Adrenal gland (tissue), 12 donors: Measurements from ENCODE around the gene ZC3H12D. TPM values are rescaled to one million over a fixed set of nuclear protein-coding genes. Genes with fewer than 3 reads are reported as not detected.

ENCODE experiments used
- DNase-seq, 7 donors: peaks; one replicate each; pipeline ENCODE4 v3.0.0-alpha.2; 2019 to 2020
- H3K27ac ChIP-seq, 5 donors: fragments of 200-600 bp; sonication (generic) in 4 of 5; 1 replicate in 3 of 5; 2 replicates in 2 of 5; pipeline versions ENCODE4 v1.5.1 to v1.8.0; 2016 to 2020; ENCODE audit warnings: mild to moderate bottlenecking in 1 of 5
- H3K27me3 ChIP-seq: fragments of 200-600 bp; 2 replicates; pipeline ENCODE4 v1.8.0; 2021
- H3K36me3 ChIP-seq, 2 donors: fragments of 200-600 bp; replicated peaks in 1 of 2; 1 replicate in 1 of 2; 2 replicates in 1 of 2; pipeline versions ENCODE4 v1.5.1 to v1.8.0; 2018 to 2022
- H3K4me1 ChIP-seq, 2 donors: fragments of 200-600 bp; replicated peaks in 1 of 2; 1 replicate in 1 of 2; 2 replicates in 1 of 2; pipeline versions ENCODE4 v1.5.1 to v1.8.0; 2018 to 2021
- H3K4me3 ChIP-seq, 4 donors: fragments of 200-600 bp; sonication (generic) in 3 of 4; one replicate each; pipeline ENCODE4 v1.5.1; 2016 to 2018
- H3K9me3 ChIP-seq, 3 donors: fragments of 200-600 bp; sonication (generic) in 1 of 3; replicated peaks in 1 of 3; 1 replicate in 2 of 3; 2 replicates in 1 of 3; pipeline versions ENCODE4 v1.5.1 to v1.8.0; 2016 to 2021
- POLR2A ChIP-seq, 2 donors: fragments of 450-650 bp; IDR thresholded peaks; one replicate each; pipeline ENCODE4 v1.6.1; 2017; ENCODE audit warnings: antibody characterized with exemption in 2 of 2, mild to moderate bottlenecking in 2 of 2, moderate library complexity in 1 of 2
- WGBS, 4 donors: extraction: QIAGEN DNeasy Blood & Tissue Kit in 2 of 4; methylation state at CpG; one replicate each; pipeline versions ENCODE4 v1.1.5 to v1.1.7; 2013 to 2017; 5-methylcytosine and 5-hydroxymethylcytosine counted together
- intact Hi-C, 2 donors: fragments of 100-400 bp; cut with DNase I; formaldehyde crosslinking; loops; one replicate each; pipeline versions ENCODE4 v1.14.1 to v1.15.0; 2022 to 2023
- polyA plus RNA-seq, 3 donors: library from polyadenylated mRNA; stranded (reverse); fragments of 200-250 nt in 2 of 3; fragments of 350-450 nt in 1 of 3; fragmentation: Illumina TruSeq in 1 of 3; extraction: RNeasy Lipid Tissue Mini Kit (QIAGEN cat#74804) in 1 of 3; gene quantifications; one replicate each; pipeline ENCODE4 v1.2.3, GENCODE V29; 2013 to 2014
- total RNA-seq, 9 donors: library from RNA; depleted of rRNA in 4 of 9; stranded (reverse); fragments of >200 nt in 4 of 9; fragments of 120-200 nt in 1 of 9; fragmentation: NEBNext Ultra II Directional in 1 of 9; extraction: Animal tissue kit (Norgen Biotek cat#: 25700) in 1 of 9; gene quantifications; one replicate each; pipeline versions ENCODE4 v1.1.0 to v1.2.4, GENCODE V29; 2013 to 2023
- TF ChIP-seq, protein P1 (sequence below), 6 experiments: fragments of 450-650 bp in 4 of 6; fragments of 200-600 bp in 2 of 6; sonication (generic) in 1 of 6; IDR thresholded peaks; 1 replicate in 5 of 6; 2 replicates in 1 of 6; pipeline versions ENCODE4 v1.5.1 to v1.8.0; 2016 to 2021; ENCODE audit warnings: antibody characterized with exemption in 6 of 6, mild to moderate bottlenecking in 2 of 6, moderate library complexity in 1 of 6
- donor health status: healthy with polysubstance abuse.
- donor health status: Bipolar disorder and iron deficiency.
- donor health status: DM: yes; HTN: yes; CAD: no.
- donor health status: DM: no; HTN: no; CAD: no.
- donor health status: DM: no; HTN: no; CAD: no.
- donor health status: DM: yes; HTN: yes; CAD: no.

Gene ZC3H12D
- total and polyA plus RNA-seq, 12 donors, result 0.44 to 12.0 (median 1.8) TPM

- Histone ChIP-seq H3K4me3 (no peak overlapping the region), H3K4me1 (no peaks in the 10 kb centered on the region), H3K36me3 (no peaks in the 10 kb centered on the region), H3K27ac (no peak overlapping the region), H3K27me3 (no peaks in the 10 kb centered on the region), H3K9me3 (no peaks in the 10 kb centered on the region)
- WGBS, 4 donors, result 77 to 87% (median 81%) methylated on average over 19 to 21 of the region's 21 CpGs
- intact Hi-C loops, result no loop called here
- TF ChIP-seq, protein P1, sequence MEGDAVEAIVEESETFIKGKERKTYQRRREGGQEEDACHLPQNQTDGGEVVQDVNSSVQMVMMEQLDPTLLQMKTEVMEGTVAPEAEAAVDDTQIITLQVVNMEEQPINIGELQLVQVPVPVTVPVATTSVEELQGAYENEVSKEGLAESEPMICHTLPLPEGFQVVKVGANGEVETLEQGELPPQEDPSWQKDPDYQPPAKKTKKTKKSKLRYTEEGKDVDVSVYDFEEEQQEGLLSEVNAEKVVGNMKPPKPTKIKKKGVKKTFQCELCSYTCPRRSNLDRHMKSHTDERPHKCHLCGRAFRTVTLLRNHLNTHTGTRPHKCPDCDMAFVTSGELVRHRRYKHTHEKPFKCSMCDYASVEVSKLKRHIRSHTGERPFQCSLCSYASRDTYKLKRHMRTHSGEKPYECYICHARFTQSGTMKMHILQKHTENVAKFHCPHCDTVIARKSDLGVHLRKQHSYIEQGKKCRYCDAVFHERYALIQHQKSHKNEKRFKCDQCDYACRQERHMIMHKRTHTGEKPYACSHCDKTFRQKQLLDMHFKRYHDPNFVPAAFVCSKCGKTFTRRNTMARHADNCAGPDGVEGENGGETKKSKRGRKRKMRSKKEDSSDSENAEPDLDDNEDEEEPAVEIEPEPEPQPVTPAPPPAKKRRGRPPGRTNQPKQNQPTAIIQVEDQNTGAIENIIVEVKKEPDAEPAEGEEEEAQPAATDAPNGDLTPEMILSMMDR (IDR thresholded peaks at IDR 0.05), result no peak
- DNase-seq, result no peak
Measured at GRCh38 chr6:149473080-149474052, 11.4 kb downstream of the ZC3H12D start.

- Histone ChIP-seq H3K9me3 (no peaks in the 10 kb centered on the region), H3K36me3 (no peaks in the 10 kb centered on the region), H3K27me3 (no peaks in the 10 kb centered on the region), H3K4me1 (no peaks in the 10 kb centered on the region), H3K27ac (no peak overlapping the region), H3K4me3 (no peak overlapping the region)
- DNase-seq, result no peak
- TF ChIP-seq POLR2A (IDR thresholded peaks at IDR 0.05), result no peak
- TF ChIP-seq, protein P1 (IDR thresholded peaks at IDR 0.05), result no peak
- WGBS, 4 donors, result 95 to 99% (median 97%) methylated on average over 5 of the region's 5 CpGs
- intact Hi-C loops, result no loop called here
Measured at GRCh38 chr6:149472241-149472640, 12.6 kb downstream of the ZC3H12D start.

DNA sequence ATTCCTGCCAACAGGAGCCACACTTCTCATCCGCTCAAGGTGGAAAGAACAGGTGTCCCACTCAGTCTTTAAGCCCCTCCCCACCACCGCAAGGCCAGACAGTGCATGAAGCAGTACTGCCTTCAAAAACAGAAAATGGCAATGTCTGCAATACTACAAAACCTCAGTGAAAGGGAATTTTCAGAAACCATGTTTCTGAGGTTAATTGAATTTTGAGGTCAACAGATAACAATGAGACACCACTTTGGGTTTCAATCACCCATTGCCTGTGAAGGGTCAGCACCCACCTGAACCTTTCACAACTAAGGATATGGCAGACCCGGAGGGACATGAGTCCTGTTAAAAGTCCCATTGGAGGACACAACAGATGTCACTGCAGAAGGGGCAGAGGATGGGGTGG is 13.0 kb downstream of the ZC3H12D start:
- 59 to 90% (median 76%) methylated on average over 3 of the region's 3 CpGs for WGBS, 4 donors
- H3K9me3 ChIP-seq, result no peaks in the 10 kb centered on the region
- no peak for TF ChIP-seq POLR2A (IDR thresholded peaks at IDR 0.05)
- TF ChIP-seq, protein P1 (IDR thresholded peaks at IDR 0.05), result no peak
- H3K27me3 ChIP-seq, result no peaks in the 10 kb centered on the region
- no peak overlapping the region for H3K4me3 ChIP-seq
- intact Hi-C loops, result no loop called here
- H3K4me1 ChIP-seq, result no peaks in the 10 kb centered on the region
- H3K27ac ChIP-seq, result no peak overlapping the region
- no peaks in the 10 kb centered on the region for H3K36me3 ChIP-seq
- DNase-seq, result no peak

GRCh38 chr6:149470948-149471347 is 13.9 kb downstream of the ZC3H12D start:
- TF ChIP-seq, protein P1 (IDR thresholded peaks at IDR 0.05), result no peak
- no peak for TF ChIP-seq POLR2A (IDR thresholded peaks at IDR 0.05)
- H3K36me3 ChIP-seq, result no peaks in the 10 kb centered on the region
- H3K9me3 ChIP-seq, result no peaks in the 10 kb centered on the region
- intact Hi-C loops, result no loop called here
- no peaks in the 10 kb centered on the region for H3K4me1 ChIP-seq
- H3K27ac ChIP-seq, result no peak overlapping the region
- H3K27me3 ChIP-seq, result no peaks in the 10 kb centered on the region
- H3K4me3 ChIP-seq, result no peak overlapping the region
- DNase-seq, result no peak
- 97 to 100% (median 98%) methylated on average over 2 of the region's 2 CpGs for WGBS, 4 donors
